ENCODE measurements around the gene PIGS.
"Not testable (repeated sequence)": the region's sequence is repeated elsewhere in the genome, so short reads cannot be mapped to it uniquely, and the experiment has no call there.

Gene PIGS

DNA sequence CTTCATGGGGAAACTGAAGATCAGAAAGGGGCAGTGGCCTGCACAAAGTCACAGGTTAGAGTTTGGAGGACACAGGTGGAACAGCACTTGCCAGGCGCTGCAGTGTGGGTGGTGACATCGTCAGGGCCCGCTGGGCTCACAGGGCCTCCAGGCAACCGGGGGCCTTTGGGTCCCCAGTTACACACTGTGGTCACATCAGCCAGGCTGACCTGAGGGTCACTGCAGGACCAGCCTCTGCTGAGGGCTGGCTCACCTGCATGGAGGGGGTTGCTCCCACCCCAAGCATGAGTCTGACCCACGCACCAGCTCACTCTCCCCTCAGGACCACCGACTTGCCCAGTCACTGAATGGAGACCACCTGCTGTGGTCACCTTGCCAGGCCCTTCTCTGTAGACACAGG is 48.1 kb downstream of the PIGS start:
- H3K18ac ChIP-seq (ENCODE audit: low read length) = no peak overlapping the region
- H3K27ac ChIP-seq (ENCODE audit: low read depth, low read length) = no peak overlapping the region
- WGBS (ENCODE audit: extremely low coverage, insufficient coverage, insufficient read length) = no CpG with 5 or more reads among the region's 6 CpGs
- H3K27me3 ChIP-seq (ENCODE audit: insufficient read depth, low read length) = no peaks in the 10 kb centered on the region
- H3K79me2 ChIP-seq (ENCODE audit: control insufficient read depth, insufficient read depth, low read length, poor library complexity) = no peaks in the 10 kb centered on the region
- no peak overlapping the region for H2BK5ac ChIP-seq (ENCODE audit: low read depth, low read length, poor library complexity)
- peaks cover 9 to 11% of the 10 kb centered on the region in 2 experiments for H3K4me1 ChIP-seq (ENCODE audit: control insufficient read depth in 1 of 2, insufficient read depth in 2 of 2, low read length in 2 of 2)
- no peak overlapping the region for H3K4me2 ChIP-seq (ENCODE audit: low read length)
- no peaks in the 10 kb centered on the region for H3K79me1 ChIP-seq (ENCODE audit: low read length)
- no peak overlapping the region for H2BK120ac ChIP-seq (ENCODE audit: insufficient read depth, low read length, poor library complexity)
- H3K4me3 ChIP-seq (ENCODE audit: low read depth, low read length) = no peak overlapping the region
- no peak overlapping the region for H3K14ac ChIP-seq (ENCODE audit: low read length)
- H3K9ac ChIP-seq (ENCODE audit: low read length) = no peak overlapping the region
- H4K91ac ChIP-seq (ENCODE audit: low read depth, low read length) = no peak overlapping the region
- H4K12ac ChIP-seq (ENCODE audit: low read depth, low read length) = no peak overlapping the region
- H3K9me3 ChIP-seq (ENCODE audit: insufficient read depth, low read depth, low read length) = no peaks in the 10 kb centered on the region
- H2BK12ac ChIP-seq (ENCODE audit: low read length) = no peak overlapping the region
- H2AFZ ChIP-seq (ENCODE audit: insufficient read depth, low read length, poor library complexity) = no peak overlapping the region
- no peak overlapping the region for H4K8ac ChIP-seq (ENCODE audit: low read depth, low read length)
- H2AK5ac ChIP-seq (ENCODE audit: low read length) = no peak overlapping the region
- no peak overlapping the region for H3K23ac ChIP-seq (ENCODE audit: low read length)
- H3K4ac ChIP-seq (ENCODE audit: low read depth, low read length) = no peak overlapping the region
- no peaks in the 10 kb centered on the region for H3K36me3 ChIP-seq (ENCODE audit: control insufficient read depth in 1 of 2, insufficient read depth in 2 of 2, low read length in 2 of 2)
- no peak for DNase-seq

DNA sequence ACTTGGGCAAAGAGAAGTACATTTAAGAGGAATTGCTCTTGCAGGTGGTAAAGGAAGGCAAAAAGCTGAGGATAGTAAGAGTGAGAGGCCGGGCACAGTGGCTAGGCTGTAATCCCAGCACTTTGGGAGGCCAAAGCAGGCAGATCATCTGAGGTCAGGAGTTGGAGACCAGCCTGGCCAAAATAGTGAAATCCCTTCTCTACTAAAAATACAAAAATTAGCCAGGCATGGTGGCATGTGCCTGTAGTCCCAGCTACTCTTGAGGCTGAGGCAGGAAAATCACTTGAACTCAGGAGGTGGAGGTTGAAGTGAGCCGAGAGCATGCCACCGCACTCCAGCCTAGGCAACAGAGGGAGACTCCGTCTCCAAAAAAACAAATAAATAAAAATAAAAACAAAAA is 49.0 kb downstream of the PIGS start:
- not testable (repeated sequence) for H2AK5ac ChIP-seq (ENCODE audit: low read length); H4K91ac ChIP-seq (ENCODE audit: low read depth, low read length); H2BK12ac ChIP-seq (ENCODE audit: low read length); H3K9ac ChIP-seq (ENCODE audit: low read length); H3K27ac ChIP-seq (ENCODE audit: low read depth, low read length); H3K36me3 ChIP-seq (ENCODE audit: control insufficient read depth in 1 of 2, insufficient read depth in 2 of 2, low read length in 2 of 2); H3K4me2 ChIP-seq (ENCODE audit: low read length); H4K8ac ChIP-seq (ENCODE audit: low read depth, low read length); H3K18ac ChIP-seq (ENCODE audit: low read length); H3K4ac ChIP-seq (ENCODE audit: low read depth, low read length); H3K4me3 ChIP-seq (ENCODE audit: low read depth, low read length); H3K14ac ChIP-seq (ENCODE audit: low read length); DNase-seq; H2AFZ ChIP-seq (ENCODE audit: insufficient read depth, low read length, poor library complexity); H4K12ac ChIP-seq (ENCODE audit: low read depth, low read length); H2BK120ac ChIP-seq (ENCODE audit: insufficient read depth, low read length, poor library complexity); H3K27me3 ChIP-seq (ENCODE audit: insufficient read depth, low read length); H3K79me2 ChIP-seq (ENCODE audit: control insufficient read depth, insufficient read depth, low read length, poor library complexity); H3K23ac ChIP-seq (ENCODE audit: low read length); H3K79me1 ChIP-seq (ENCODE audit: low read length); H2BK5ac ChIP-seq (ENCODE audit: low read depth, low read length, poor library complexity); H3K9me3 ChIP-seq (ENCODE audit: insufficient read depth, low read depth, low read length)
- peaks cover 9 to 11% of the 10 kb centered on the region in 2 experiments for H3K4me1 ChIP-seq (ENCODE audit: control insufficient read depth in 1 of 2, insufficient read depth in 2 of 2, low read length in 2 of 2)
- whole genome bisulfite sequencing (ENCODE audit: extremely low coverage, insufficient coverage, insufficient read length) = no CpG with 5 or more reads among the region's 4 CpGs

- H3K79me2 ChIP-seq (ENCODE audit: control insufficient read depth, insufficient read depth, low read length, poor library complexity) = no peaks in the 10 kb centered on the region
- WGBS (ENCODE audit: extremely low coverage, insufficient coverage, insufficient read length) = no CpG with 5 or more reads among the region's 21 CpGs
Observed at GRCh38 chr17:28521311-28522085, 49.8 kb downstream of the PIGS start.

GRCh38 chr17:28520687-28521086 is 50.6 kb downstream of the PIGS start:
- H3K36me3 ChIP-seq (ENCODE audit: control insufficient read depth in 1 of 2, insufficient read depth in 2 of 2, low read length in 2 of 2) = no peaks in the 10 kb centered on the region
- H2AFZ ChIP-seq (ENCODE audit: insufficient read depth, low read length, poor library complexity) = no peak overlapping the region
- H3K23ac ChIP-seq (ENCODE audit: low read length) = no peak overlapping the region
- no peak overlapping the region for H3K14ac ChIP-seq (ENCODE audit: low read length)
- no peak overlapping the region for H3K4me3 ChIP-seq (ENCODE audit: low read depth, low read length)
- H3K18ac ChIP-seq (ENCODE audit: low read length) = no peak overlapping the region
- H2AK5ac ChIP-seq (ENCODE audit: low read length) = no peak overlapping the region
- no peak overlapping the region for H3K4ac ChIP-seq (ENCODE audit: low read depth, low read length)
- H4K8ac ChIP-seq (ENCODE audit: low read depth, low read length) = no peak overlapping the region
- no peak overlapping the region for H2BK5ac ChIP-seq (ENCODE audit: low read depth, low read length, poor library complexity)
- no peak overlapping the region for H3K27ac ChIP-seq (ENCODE audit: low read depth, low read length)
- H3K79me1 ChIP-seq (ENCODE audit: low read length) = no peaks in the 10 kb centered on the region
- peaks cover 8 to 9% of the 10 kb centered on the region in 2 experiments for H3K4me1 ChIP-seq (ENCODE audit: control insufficient read depth in 1 of 2, insufficient read depth in 2 of 2, low read length in 2 of 2)
- H3K9me3 ChIP-seq (ENCODE audit: insufficient read depth, low read depth, low read length) = peaks cover 5% of the 10 kb centered on the region
- no peak overlapping the region for H4K91ac ChIP-seq (ENCODE audit: low read depth, low read length)
- no peak overlapping the region for H2BK12ac ChIP-seq (ENCODE audit: low read length)
- no peak for DNase-seq
- H3K27me3 ChIP-seq (ENCODE audit: insufficient read depth, low read length) = no peaks in the 10 kb centered on the region
- H4K12ac ChIP-seq (ENCODE audit: low read depth, low read length) = no peak overlapping the region
- H2BK120ac ChIP-seq (ENCODE audit: insufficient read depth, low read length, poor library complexity) = no peak overlapping the region
- no peak overlapping the region for H3K4me2 ChIP-seq (ENCODE audit: low read length)
- WGBS (ENCODE audit: extremely low coverage, insufficient coverage, insufficient read length) = no CpG with 5 or more reads among the region's 6 CpGs
- no peak overlapping the region for H3K9ac ChIP-seq (ENCODE audit: low read length)
- H3K79me2 ChIP-seq (ENCODE audit: control insufficient read depth, insufficient read depth, low read length, poor library complexity) = no peaks in the 10 kb centered on the region

More at GRCh38 chr17:28521311-28522085, 49.8 kb downstream of the PIGS start:
- Histone ChIP-seq H2AFZ (ENCODE audit: insufficient read depth, low read length, poor library complexity) (no peak overlapping the region), H3K4ac (ENCODE audit: low read depth, low read length) (no peak overlapping the region), H3K18ac (ENCODE audit: low read length) (no peak overlapping the region), H3K36me3 (ENCODE audit: control insufficient read depth in 1 of 2, insufficient read depth in 2 of 2, low read length in 2 of 2) (no peaks in the 10 kb centered on the region), H2AK5ac (ENCODE audit: low read length) (no peak overlapping the region), H3K79me1 (ENCODE audit: low read length) (no peaks in the 10 kb centered on the region), H3K27ac (ENCODE audit: low read depth, low read length) (no peak overlapping the region), H4K8ac (ENCODE audit: low read depth, low read length) (no peak overlapping the region), H2BK5ac (ENCODE audit: low read depth, low read length, poor library complexity) (no peak overlapping the region), H2BK12ac (ENCODE audit: low read length) (no peak overlapping the region), H3K27me3 (ENCODE audit: insufficient read depth, low read length) (no peaks in the 10 kb centered on the region), H4K12ac (ENCODE audit: low read depth, low read length) (no peak overlapping the region), H4K91ac (ENCODE audit: low read depth, low read length) (no peak overlapping the region), H2BK120ac (ENCODE audit: insufficient read depth, low read length, poor library complexity) (no peak overlapping the region), H3K14ac (ENCODE audit: low read length) (no peak overlapping the region), H3K9ac (ENCODE audit: low read length) (no peak overlapping the region), H3K4me2 (ENCODE audit: low read length) (no peak overlapping the region), H3K4me3 (ENCODE audit: low read depth, low read length) (no peak overlapping the region), H3K23ac (ENCODE audit: low read length) (no peak overlapping the region), H3K9me3 (ENCODE audit: insufficient read depth, low read depth, low read length) (no peaks in the 10 kb centered on the region), H3K4me1 (ENCODE audit: control insufficient read depth in 1 of 2, insufficient read depth in 2 of 2, low read length in 2 of 2) (peaks cover 8 to 9% of the 10 kb centered on the region in 2 experiments)
- DNase-seq = no peak
